HG02852 (cell line): Measurements from ENCODE around the gene GPR68.
"Not testable (repeated sequence)": the region's sequence is repeated elsewhere in the genome, so short reads cannot be mapped to it uniquely, and the experiment has no call there.

Experiments
- ATAC-seq: cut with Tn5 transposase; IDR thresholded peaks from one replicate; pipeline ENCODE4 v1.9.1; 2021; ENCODE audit warnings: mild to moderate bottlenecking, moderate library complexity; ENCODE audit not compliant: unreplicated experiment

GPR68 gene

DNA sequence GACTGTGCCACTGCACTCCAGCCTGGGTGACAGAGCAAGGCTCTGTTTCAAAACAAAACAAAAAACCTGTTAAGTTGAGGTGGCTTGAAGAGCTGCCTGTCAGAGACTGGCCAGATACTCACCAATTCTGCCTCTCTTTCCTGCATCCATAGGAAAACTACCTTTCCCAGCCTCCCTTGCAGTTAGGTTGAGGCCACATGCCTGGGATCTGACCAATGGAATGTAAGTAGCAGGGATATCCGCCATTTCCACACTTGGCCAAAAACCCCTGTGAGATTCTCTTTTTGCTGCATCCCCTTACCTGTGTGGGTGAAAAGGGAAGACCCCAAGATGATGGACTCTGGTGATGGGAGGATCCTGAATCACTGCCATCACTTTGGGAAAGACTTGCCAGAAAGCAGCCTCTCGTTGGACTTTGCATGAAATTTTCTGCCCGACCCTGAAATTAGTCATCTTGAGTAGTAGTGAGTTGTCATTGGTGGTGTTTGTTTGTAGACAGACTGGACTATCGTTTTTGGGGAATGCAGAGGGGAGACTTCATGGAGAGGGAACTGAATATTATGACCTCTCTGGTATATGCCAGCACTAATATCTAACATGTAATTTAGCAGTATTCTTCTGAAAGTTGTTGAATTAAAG lies 14.0 kb downstream of the GPR68 start:
- no peak for ATAC-seq

DNA sequence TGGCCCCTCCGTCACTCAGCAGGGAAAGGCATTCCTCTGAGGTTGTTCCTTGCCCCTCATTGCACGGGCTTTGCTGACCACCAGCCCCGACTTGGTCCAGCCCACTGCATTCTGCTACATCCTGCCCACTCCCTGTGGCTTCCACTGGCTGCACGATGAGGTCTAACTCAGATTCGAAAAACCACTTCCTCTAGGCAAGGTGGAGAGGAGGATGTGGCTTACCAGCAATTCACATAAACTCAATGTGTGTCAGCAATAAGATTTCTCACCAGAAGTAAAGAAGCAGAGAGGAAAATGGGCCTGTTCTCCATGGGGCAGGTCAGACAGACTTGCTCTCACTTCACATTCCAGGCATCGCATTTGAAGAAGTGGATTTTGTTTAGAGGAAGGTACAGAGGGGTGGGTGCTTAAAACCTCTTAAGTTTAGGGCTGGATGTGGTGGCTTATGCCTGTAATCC lies 14.7 kb downstream of the GPR68 start:
- ATAC-seq = peak; percentile 64

DNA sequence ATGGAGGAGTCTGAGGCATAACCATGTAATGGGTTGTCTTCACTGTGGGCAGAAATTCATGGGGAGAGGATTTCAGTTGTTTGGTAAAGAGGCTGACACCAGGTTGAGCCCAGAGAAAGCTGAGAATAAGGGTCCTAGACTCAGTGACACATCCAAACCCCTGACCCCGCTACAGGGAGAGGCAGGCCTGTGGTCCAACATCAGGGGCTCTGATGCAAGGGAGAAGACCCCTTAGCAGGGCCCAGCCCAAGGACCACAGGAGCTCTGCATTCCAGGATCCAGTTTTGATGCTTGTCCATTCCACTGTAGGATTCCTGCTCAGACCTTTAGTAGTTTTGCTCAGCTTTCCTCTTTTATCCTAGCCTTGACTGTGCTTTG lies 15.5 kb downstream of the GPR68 start:
- no peak for ATAC-seq

DNA sequence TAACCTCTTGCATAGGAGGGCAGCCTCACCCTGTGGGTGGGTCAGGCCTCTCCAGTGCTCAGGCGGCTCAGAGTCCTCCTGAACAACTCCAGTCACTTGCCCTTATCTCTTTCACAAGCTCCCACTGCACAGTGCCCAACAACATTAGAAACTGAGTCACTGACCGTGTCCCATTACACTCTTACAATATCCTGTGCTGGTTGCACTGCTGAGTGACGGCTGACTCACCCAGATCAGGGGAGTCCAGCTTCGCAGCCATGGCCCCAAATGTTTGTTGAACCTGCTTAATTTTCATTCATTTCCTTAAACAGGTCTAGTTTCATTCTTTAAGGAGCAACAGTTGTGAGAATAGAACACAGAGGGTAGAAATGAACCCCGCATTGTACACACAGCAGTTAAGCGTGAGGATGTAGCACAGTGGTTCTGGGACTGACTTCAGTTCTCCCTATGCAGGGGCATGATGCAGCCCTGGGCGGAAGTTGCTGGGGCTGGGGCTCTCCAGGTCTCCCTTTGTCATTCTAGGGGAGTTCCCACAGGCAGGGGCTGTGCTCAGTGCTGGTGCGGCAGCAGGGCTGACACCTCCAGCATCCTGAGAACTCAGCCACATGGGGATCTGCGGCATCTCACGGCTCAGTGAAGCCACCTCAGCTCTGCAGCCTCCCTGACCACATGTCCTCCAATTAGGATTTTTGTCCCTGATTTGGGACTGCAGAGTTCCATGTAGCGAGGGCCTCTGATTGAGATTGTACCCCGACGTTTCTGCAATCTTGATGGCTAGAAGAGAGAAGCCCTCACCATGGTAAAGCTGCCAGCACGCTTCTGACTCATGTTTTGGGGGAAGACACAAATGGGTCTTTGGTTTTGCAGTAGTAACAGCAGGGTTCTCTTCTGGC lies 16.1 kb downstream of the GPR68 start:
- peak; percentile 86 for ATAC-seq

DNA sequence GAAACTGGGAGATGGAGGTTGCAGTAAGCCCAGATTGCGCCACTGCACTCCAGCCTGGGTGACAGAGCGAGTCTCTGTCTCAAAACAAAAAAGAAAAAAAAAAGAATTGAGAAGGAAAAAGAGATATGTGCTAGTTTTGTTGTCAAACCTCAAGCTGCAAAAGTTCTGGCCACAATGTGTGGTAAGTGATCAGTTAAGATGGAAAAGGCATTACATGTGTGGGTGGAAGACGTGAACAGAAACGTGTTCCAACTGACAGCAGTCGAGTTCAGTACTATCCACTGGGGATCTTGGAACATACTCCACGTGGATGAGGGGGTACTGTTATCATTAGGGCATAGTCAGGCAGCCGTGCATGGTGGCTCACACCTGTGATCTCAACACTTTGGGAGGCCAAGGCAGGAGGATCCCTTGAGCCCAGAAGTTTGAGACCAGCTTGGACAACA lies 17.3 kb downstream of the GPR68 start:
- no peak for ATAC-seq

DNA sequence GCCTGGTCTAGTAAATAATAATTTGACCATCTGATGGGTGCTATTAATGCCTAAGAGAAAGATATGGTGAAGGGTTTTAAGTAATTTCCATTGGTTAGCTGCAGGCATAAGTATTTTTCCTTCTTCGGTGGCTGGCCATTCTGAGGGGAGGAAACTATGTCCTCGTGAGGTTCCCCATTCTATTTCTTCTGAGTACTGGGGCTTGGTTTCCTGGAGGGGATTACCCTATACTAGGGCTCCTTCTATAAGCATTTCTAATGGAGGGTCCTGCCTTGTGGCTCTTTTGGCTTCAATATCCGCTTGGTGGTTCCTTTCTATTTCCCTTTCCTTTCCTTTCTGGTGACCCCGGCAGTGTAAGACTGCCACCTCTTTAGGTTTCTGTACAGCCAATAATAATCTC lies 18.1 kb downstream of the GPR68 start:
- not testable (repeated sequence) for ATAC-seq

DNA sequence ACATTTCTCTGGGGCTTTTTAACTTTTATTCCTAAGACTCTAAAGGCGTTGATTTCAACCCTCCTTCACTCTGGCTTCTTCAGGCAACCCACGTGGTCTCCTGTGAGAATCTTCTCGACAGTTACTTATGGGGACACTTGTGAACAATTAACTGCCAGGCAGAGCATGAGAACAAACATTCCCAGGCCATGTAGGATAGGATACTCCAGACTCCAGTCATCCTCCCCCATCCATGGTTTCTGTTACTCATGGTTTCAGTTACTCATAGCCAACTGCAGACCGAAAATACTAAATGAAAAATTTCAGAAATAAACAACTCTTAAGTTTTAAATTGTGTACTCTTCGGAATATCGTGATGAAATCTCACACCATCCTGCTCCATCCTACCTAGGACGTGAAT lies 19.5 kb downstream of the GPR68 start:
- ATAC-seq = no peak

DNA sequence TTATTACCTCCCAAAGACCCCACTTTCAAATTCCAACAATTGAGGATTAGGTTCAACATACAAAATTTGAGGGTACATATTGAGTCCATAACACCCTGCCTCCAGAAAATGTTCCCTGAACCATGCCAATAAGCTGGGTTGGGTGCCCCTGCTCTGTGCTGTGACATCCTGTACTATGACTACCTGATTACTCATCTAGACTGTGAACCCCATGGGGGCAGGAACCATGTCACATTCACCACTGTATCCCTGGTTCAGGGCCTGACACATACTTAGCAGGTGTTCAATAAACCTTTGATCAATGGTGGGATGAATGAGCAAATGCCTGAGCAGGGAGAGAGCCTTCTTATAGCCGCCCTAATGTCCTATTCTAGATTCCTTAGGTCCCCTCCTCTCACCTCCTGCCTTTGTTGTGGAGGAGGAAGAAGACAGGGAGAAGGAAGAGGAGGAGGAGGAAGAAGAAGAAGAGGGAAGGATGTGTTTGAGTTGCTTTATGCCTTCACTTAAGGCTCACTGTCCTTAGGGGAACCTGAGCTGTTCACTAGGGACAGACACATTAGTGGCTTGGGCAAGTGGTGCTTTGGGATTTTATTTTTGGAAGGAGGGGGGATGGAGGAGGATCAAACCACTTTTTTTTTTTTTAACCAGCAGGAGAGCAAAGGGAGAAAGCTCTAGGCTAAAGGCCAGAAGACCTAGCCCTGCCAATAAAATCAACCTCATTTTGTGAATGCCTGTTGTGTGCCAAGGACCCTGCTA lies 21.3 kb downstream of the GPR68 start:
- ATAC-seq = no peak

DNA sequence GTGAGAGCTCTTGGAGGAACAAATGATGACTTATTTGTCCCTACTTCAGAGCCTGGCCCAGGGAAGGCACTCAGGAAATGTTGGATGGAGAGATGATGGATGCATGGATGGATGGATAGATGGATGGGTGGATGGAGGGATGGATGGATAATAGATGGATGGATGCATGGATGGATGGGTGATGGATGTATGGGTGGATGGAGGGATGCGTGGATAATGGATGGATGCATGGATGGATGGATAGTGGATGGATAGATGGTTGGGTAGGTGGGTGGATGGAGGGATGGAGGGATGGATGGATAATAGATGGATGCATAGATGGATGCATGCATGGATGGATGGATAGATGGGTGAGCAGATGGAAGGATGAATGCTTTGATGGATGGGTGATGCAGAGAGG lies 23.2 kb downstream of the GPR68 start:
- no peak for ATAC-seq

DNA sequence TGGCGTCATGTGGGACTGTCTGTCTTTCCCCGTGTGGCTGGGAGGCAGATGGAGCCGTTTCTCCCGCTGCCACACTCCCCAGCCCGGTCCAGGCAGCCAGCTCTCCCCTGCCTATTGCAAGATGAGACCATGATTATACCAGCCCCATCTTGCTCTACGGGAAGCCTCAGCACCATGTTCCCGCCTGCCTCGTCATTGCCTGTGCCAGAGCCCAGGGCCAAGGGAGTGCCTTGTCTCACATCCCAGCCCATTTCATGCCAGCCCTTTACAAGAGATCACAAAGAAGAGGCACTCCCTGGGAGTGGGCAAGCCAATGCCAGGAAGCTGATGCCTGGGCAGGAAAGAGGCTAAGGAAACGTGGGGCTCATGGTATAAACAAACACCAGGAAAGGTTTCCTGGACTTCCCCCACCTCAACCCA lies 23.9 kb downstream of the GPR68 start:
- ATAC-seq = no peak

DNA sequence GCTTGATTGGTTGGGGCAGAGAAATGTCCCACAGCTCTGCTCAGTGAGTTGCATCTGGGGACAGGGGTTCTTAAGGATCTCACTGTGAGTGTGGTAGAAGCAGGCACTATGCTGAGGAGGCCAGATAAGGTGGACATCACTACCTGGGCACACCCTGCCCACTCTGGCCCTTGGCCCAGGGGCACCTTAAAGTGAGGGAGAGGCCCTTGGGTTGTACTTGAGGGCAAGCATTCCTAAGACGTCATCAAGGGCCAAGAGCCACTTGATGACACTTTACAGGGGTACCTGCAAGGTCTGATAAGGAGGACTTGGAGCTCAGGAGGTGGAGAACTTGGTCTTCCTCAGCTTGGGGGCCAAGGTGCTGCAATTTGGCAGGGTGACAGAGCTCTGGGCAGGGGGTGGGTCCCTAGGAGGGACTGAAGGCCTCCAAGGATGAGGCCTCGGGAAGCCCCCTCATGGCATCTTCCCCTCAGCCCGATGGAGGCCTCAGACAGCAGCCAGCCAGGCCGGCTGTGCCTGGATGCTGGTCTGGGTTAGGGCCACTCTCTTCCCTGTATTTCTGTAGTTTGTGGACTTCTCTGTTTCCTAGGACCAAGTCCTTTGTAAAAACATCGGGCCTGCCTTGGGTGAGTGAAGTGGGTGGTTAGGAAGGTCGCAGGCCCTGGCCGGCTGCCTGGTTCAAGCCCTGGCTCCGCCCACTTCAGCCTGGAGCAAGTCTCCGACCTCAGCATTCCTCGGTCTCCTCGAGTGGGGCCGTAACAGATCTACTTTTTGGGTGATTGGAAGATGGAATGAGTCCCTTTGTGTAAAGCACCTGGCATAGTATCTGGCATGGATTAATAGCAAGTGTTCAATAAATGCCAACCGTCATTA lies 24.8 kb downstream of the GPR68 start:
- ATAC-seq = no peak

DNA sequence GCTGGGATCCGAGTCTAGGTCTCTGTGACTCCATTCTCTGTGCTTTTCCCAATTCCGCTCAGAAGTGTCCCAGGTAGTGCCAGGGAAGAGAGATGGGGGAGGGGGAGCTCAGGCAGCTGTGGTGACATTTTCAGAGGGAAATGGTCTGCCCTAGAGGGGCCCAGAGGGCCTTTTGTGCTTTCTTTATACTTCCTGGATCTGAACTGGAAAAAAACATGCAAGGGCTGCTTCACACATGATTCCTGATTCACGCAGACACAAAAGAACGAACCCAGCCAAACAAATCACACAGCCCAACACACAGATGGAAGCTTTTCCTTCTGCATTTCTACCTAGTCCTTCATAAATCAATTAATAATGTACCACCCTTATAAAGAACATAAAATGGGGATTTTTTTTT lies 26.5 kb downstream of the GPR68 start:
- no peak for ATAC-seq

DNA sequence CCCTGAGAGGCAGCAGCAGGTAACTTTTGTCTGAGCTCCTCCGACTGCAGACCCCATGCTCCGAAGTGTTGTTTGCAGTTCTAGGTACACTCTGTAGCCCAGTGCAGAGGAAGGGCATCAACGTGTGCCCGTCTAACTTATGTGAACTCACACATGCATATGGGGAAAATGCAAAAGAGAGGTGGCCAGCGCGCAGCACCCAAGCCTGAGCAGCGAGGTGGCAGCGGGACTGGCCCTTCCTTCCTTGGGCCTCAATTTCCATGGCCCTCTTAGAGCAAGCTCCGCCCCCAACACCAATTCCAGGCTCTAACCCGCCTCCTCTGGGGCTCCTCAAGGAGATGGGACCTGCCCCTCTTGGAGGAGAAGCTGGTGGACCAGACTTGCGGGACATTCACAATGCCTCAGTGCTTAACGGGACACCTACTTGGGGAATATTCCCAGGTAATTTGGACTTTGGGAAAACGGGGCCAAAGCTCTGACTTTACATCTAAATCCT lies 27.7 kb downstream of the GPR68 start:
- ATAC-seq = no peak

DNA sequence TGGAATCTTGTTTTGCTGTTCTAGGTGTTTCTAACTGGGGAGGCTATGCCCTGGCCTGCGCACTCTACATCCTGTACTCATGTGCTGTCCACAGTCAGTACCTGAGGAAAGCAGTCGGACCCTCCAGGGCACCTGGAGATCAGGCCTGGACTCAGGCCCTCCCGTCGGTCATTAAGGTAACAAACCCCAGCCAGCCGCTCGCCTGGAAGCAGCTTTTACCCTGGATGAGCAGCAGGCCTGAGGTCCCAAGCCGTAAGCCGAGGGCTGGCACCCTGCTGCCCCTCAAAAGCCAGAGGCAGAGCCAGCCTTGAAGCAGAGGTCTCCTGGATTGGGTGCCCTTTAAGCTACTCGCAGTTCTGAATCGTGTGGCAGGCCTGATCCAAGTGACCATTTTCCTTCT lies 29.1 kb downstream of the GPR68 start:
- no peak for ATAC-seq

DNA sequence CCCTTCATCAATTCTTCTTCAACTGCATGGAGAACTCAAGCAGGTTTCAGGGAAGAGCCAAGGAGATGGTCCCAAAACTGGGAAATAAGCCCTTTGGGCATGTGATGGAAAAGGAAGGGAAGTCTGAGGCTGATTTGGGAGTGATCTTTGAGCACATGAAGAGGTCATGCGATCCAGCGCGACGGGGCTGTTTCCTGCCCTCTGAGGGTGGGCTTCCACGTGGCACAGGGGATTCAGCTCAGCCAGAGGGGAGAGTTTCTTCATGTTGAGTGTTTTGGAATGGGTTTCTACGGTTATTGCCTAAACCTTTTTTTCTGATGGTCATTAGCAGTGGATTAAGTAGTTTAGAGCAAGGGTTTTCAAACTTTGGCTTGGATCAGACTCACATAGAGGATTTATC lies 30.2 kb downstream of the GPR68 start:
- ATAC-seq = no peak

DNA sequence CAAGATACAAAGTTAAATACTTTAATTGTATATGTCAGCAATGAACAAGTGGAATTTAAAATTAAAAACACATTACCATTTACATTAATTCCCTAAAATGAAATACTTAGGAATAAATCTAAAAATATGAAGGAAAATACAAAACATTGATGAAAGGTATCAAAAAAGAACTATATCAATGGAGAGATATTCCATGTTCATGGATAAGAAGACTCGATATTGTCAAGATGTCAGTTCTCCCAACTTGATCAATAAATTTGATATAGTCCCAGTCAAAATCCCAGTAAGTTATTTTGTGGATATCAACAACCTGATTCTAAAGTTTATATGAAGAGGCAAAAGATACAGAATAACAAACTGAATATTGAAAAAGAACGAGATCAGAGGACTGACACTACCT lies 33.5 kb downstream of the GPR68 start:
- no peak for ATAC-seq

DNA sequence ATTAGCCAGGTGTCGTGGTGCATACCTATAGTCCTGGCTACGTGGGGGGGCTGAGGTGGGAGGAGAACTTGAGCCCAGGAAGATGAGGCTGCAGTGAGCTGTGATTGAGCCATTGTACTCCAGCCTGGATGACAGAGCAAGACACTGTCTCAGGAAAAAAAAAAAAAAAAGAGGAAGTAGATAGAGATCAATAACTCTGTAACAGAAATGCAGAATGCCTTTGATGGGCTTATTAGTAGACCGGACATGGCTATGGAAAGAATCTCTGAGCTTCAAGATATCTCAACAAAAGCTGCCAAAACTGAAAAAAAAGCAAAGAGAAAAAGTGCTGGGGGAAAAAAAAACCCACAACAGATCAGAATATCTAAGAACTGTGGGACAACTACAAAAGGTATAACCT lies 37.5 kb downstream of the GPR68 start:
- no peak for ATAC-seq

DNA sequence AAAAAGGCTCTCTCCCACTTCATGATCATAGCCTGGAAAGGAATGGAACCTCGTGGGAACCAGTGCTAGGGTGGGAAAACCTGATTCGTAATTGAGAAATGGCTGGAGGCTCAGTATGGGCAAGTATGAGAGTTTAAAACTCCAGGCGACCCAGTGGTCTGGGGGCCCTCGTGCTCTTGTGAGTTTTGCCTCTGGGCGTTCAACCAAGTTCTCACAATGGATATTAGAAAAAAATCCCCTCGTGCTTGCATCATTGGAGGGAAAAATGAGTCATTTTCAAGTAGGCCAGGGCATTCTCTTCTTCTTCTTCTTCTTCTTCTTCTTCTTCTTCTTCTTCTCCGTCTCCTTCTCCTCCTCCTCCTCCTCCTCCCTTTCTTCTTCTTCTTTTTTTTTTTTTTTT lies 39.0 kb downstream of the GPR68 start:
- no peak for ATAC-seq

DNA sequence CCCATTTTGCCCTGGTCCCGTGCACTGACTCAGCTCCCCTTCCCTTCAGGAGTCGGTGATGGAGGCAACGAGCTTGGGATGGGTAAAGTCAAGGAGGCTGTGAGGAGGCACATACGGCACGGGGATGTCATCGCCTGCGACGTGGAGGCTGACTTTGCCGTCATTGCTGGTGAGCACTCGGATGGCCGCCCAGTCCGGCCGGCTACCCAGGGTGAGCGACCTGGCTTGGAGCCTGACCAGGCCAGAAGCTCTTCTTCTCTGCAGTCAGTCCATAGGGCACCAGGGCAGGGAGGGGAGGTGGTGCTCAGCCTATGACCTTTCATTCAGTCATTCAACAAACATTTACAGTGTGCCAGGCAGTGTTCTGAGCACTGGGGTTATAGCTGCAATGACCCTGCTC lies 39.8 kb downstream of the GPR68 start:
- ATAC-seq = no peak

DNA sequence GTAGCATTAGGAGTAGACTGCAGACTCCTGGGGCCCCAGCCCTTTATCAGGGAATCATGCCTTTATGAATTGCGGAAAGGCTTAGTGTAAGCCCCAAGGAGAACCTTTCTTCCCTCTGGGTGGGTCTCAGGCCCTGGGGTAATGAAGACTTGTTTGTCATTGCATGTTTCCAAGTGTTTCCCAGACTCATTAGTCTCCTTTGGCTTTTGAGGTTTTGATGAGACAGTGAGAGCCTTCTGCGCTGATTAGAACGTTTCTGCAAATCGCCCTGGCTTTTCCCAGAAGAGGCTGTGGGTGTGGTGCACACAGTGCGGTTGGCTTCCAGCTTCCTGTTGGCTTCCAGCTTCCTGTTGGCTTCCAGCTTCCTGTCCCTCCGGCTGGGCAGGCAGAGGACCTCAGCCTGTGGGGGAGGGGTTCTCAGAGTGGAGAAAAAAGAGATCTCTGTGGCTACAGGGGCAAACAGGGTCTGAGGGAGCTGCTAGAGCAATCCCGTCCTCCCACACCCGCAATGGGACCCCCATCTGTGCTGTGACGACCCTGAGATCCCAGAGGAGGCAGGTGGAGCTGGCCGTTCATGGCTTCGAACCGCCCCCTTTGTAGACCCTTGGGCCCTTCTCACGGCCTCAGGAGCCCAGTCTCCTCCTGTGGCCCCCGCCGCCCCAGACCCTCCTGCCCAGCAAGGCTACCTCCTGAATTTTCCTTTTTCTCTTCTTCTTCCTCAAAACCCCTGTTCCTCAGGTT lies 42.1 kb downstream of the GPR68 start:
- no peak for ATAC-seq
